HCT116 (cell line): ENCODE results near the gene WDPCP. TPM values are rescaled to one million over a fixed set of nuclear protein-coding genes. Genes with fewer than 3 reads are reported as not detected.

Experiments
- ATAC-seq: fragments of 200-7000 bp; cut with Tn5 transposase; 2 replicates; pipeline ENCODE4 v1.9.1; 2020; ENCODE audit warnings: mild to moderate bottlenecking, moderate library complexity
- BruUV-seq: library from RNA; stranded (reverse); fragments of 400-500 nt; replicated peaks from 2 replicates; lab custom pipeline; 2021; lab: Mats Ljungman, UMichigan
- CTCF ChIA-PET: fragments of 300-600 bp; sonication (Branson Sonifier 250); formaldehyde crosslinking; loops from one replicate; lab custom pipeline; 2021; ENCODE audit warnings: antibody characterized with exemption; lab: Charles Lee
- POLR2A ChIA-PET: fragments of 300-600, 350-600 bp; sonication (Branson Sonifier 250); formaldehyde crosslinking; loops from one replicate; lab custom pipeline; 2021; ENCODE audit warnings: antibody characterized with exemption; lab: Charles Lee
- RAD21 ChIA-PET, 2 experiments: fragments of 300-600 bp; sonication (Branson Sonifier 250); formaldehyde crosslinking; loops; one replicate each; lab custom pipeline; 2023; ENCODE audit warnings: low total read pairs in 2 of 2; ENCODE audit not compliant: uncharacterized antibody in 2 of 2, unreplicated experiment in 2 of 2, low non-redundant PET in 1 of 2; lab: Charles Lee
- DNase-seq: peaks from one replicate; pipeline ENCODE4 v3.0.0-alpha.2; 2010; ENCODE audit warnings: low read depth, low spot score
- H2AFZ ChIP-seq: fragments of 200-600 bp; shearing (Covaris generic), sonication (generic); 2 replicates; pipeline ENCODE4 v1.6.1; 2017; ENCODE audit warnings: low read depth, mixed run types, mixed read lengths, antibody characterized with exemption, low read length; ENCODE audit not compliant: poor library complexity, severe bottlenecking
- H3K27ac ChIP-seq: 2 replicates; pipeline ENCODE4 v1.5.1; 2012; ENCODE audit warnings: low read depth, low read length
- H3K27me3 ChIP-seq: fragments of 200-600 bp; sonication (generic); 2 replicates; pipeline ENCODE4 v1.6.1; 2016; ENCODE audit warnings: mixed run types, low read length, mixed read lengths; ENCODE audit not compliant: insufficient read depth
- H3K36me3 ChIP-seq, 2 experiments: fragments of 200-500 bp in 1 of 2; fragments of 200-600 bp in 1 of 2; sonication (Bioruptor generic) in 1 of 2; sonication (generic) in 1 of 2; 2 replicates each; pipeline versions ENCODE4 v1.5.1 to v1.6.1; 2014 to 2016; ENCODE audit warnings: low read length in 2 of 2, inconsistent platforms in 1 of 2, mixed read lengths in 1 of 2, mixed run types in 1 of 2; ENCODE audit not compliant: insufficient read depth in 2 of 2, control insufficient read depth in 1 of 2
- H3K4me1 ChIP-seq, 2 experiments: fragments of 200-600 bp in 1 of 2; sonication (generic) in 1 of 2; 2 replicates each; pipeline versions ENCODE4 v1.5.1 to v1.6.1; 2012 to 2017; ENCODE audit warnings: low read length in 2 of 2, inconsistent platforms in 1 of 2, mild to moderate bottlenecking in 1 of 2, mixed read lengths in 1 of 2, mixed run types in 1 of 2, moderate library complexity in 1 of 2; ENCODE audit not compliant: insufficient read depth in 2 of 2, control insufficient read depth in 1 of 2
- H3K4me2 ChIP-seq: fragments of 200-600 bp; sonication (generic); 2 replicates; pipeline ENCODE4 v1.6.1; 2017; ENCODE audit warnings: mixed run types, low read length, mixed read lengths
- H3K4me3 ChIP-seq, 2 experiments: fragments of 200-600 bp in 1 of 2; sonication (generic) in 1 of 2; replicated peaks in 1 of 2; 2 replicates each; pipeline ENCODE4 v1.5.1; 2011 to 2016; ENCODE audit warnings: low read length in 2 of 2, control low read depth in 1 of 2, low read depth in 1 of 2, mild to moderate bottlenecking in 1 of 2, mixed read lengths in 1 of 2, mixed run types in 1 of 2
- H3K79me2 ChIP-seq: fragments of 200-600 bp; sonication (generic); 2 replicates; pipeline ENCODE4 v1.6.1; 2017; ENCODE audit warnings: mild to moderate bottlenecking, mixed run types, low read length, moderate library complexity, mixed read lengths; ENCODE audit not compliant: insufficient read depth
- H3K9ac ChIP-seq: fragments of 200-600 bp; sonication (generic); 2 replicates; pipeline ENCODE4 v1.6.1; 2016; ENCODE audit warnings: low read length, mixed read lengths
- H3K9me2 ChIP-seq: fragments of 200-600 bp; sonication (generic), shearing (Covaris generic); 2 replicates; pipeline ENCODE4 v1.6.1; 2017; ENCODE audit warnings: mixed run types, mild to moderate bottlenecking, moderate library complexity; ENCODE audit not compliant: insufficient read depth
- H3K9me3 ChIP-seq, 2 experiments: fragments of 200-500 bp in 1 of 2; fragments of 200-600 bp in 1 of 2; sonication (Bioruptor generic) in 1 of 2; sonication (generic) in 1 of 2; 2 replicates each; pipeline ENCODE4 v1.6.1; 2014 to 2017; ENCODE audit warnings: low read length in 2 of 2, mixed read lengths in 2 of 2, inconsistent platforms in 1 of 2, low read depth in 1 of 2, mild to moderate bottlenecking in 1 of 2, mixed run types in 1 of 2, moderate library complexity in 1 of 2; ENCODE audit not compliant: control insufficient read depth in 1 of 2, insufficient read depth in 1 of 2
- H4K20me1 ChIP-seq: fragments of 200-600 bp; sonication (generic), shearing (Covaris generic); 2 replicates; pipeline ENCODE4 v1.6.1; 2017; ENCODE audit warnings: mixed run types, mild to moderate bottlenecking, moderate library complexity; ENCODE audit not compliant: insufficient read depth
- ATF3 ChIP-seq: IDR thresholded peaks from 2 replicates; pipeline ENCODE4 v1.6.1; 2012
- CEBPB ChIP-seq: IDR thresholded peaks from 2 replicates; pipeline ENCODE4 v1.6.1; 2012; ENCODE audit warnings: low read depth
- ELF1 ChIP-seq: IDR thresholded peaks from 2 replicates; pipeline ENCODE4 v1.6.1; 2012; ENCODE audit warnings: low read depth, borderline replicate concordance
- EZH2phosphoT487 ChIP-seq: fragments of 200-600 bp; IDR thresholded peaks from 2 replicates; pipeline ENCODE4 v1.6.1; 2018; ENCODE audit warnings: antibody characterized with exemption, borderline replicate concordance
- FOSL1 ChIP-seq: IDR thresholded peaks from 2 replicates; pipeline ENCODE4 v1.6.1; 2012; ENCODE audit warnings: low read depth
- MAX ChIP-seq: IDR thresholded peaks from 2 replicates; pipeline ENCODE4 v1.6.1; 2012
- RAD21 ChIP-seq: IDR thresholded peaks from 2 replicates; pipeline ENCODE4 v1.6.1; 2012; ENCODE audit warnings: low read depth, mild to moderate bottlenecking
- REST ChIP-seq: IDR thresholded peaks from 2 replicates; pipeline ENCODE4 v1.6.1; 2012; ENCODE audit warnings: low read depth
- TCF7L2 ChIP-seq: IDR thresholded peaks from 2 replicates; pipeline ENCODE4 v1.7.0; 2011; ENCODE audit warnings: borderline replicate concordance, inconsistent platforms; ENCODE audit not compliant: insufficient read depth, insufficient read length; ENCODE audit errors: extremely low read depth
- ZBTB33 ChIP-seq: IDR thresholded peaks from 2 replicates; pipeline ENCODE4 v1.6.1; 2011; ENCODE audit warnings: mild to moderate bottlenecking, low read length, moderate library complexity; ENCODE audit not compliant: insufficient replicate concordance; ENCODE audit errors: extremely low read depth
- intact Hi-C: fragments of 100-400 bp; cut with micrococcal nuclease; formaldehyde crosslinking; loops from 2 replicates; pipeline ENCODE4 v1.10.0; 2022
- total RNA-seq: library from RNA; stranded (reverse); gene quantifications from one replicate; pipeline ENCODE4 v1.2.1, GENCODE V29; 2021; ENCODE audit not compliant: unreplicated experiment

The WDPCP gene
- total RNA-seq, 1 experiment from 2014 or later = 4.1 TPM

GRCh38 chr2:63186331-63186730 is 401.9 kb downstream of the WDPCP start:
- ChIA-PET POLR2A (no interaction called here), CTCF (no interaction called here), RAD21 (interaction anchor here in 1 of 2 experiments (0.7 kb wide), 1 partner anchor 395 kb away, joined by 4 read pairs; no protein-coding TSS in a partner anchor)
- Histone ChIP-seq H3K4me3 (no peak overlapping the region), H4K20me1 (no peaks in the 10 kb centered on the region), H3K9me2 (no peaks in the 10 kb centered on the region), H3K4me1 (no peaks in the 10 kb centered on the region), H3K9me3 (no peaks in the 10 kb centered on the region), H3K9ac (no peak overlapping the region), H3K4me2 (no peak overlapping the region), H3K27me3 (no peaks in the 10 kb centered on the region), H3K27ac (no peak overlapping the region), H3K36me3 (no peaks in the 10 kb centered on the region), H3K79me2 (no peaks in the 10 kb centered on the region), H2AFZ (no peak overlapping the region)
- DNase-seq = no peak
- BruUV-seq = no TSS peak
- intact Hi-C loops = loop anchor here (10.0 kb wide), 1 partner anchor 732 kb away; no protein-coding TSS in a partner anchor
- no peak for ATAC-seq
- TF ChIP-seq RAD21 = no peak
- TF ChIP-seq CEBPB = no peak
- TF ChIP-seq EZH2phosphoT487 = no peak
- no peak for TF ChIP-seq REST
- no peak for TF ChIP-seq ZBTB33
- no peak for TF ChIP-seq ELF1
- no peak for TF ChIP-seq FOSL1
- no peak for TF ChIP-seq ATF3
- no peak for TF ChIP-seq MAX
- TF ChIP-seq TCF7L2 = no peak
